Activated CD4-positive, alpha-beta T cell treated with anti-CD3 and anti-CD28 coated beads for 36 hours (primary cell): Measurements from ENCODE around the gene SPG11. TPM values are rescaled to one million over a fixed set of nuclear protein-coding genes. Genes with fewer than 3 reads are reported as not detected.
"Not testable (repeated sequence)": the region's sequence is repeated elsewhere in the genome, so short reads cannot be mapped to it uniquely, and the experiment has no call there.

Source experiments
- ATAC-seq: fragments of 200-7000 bp; cut with Tn5 transposase; one replicate; pipeline ENCODE4 v1.10.0; 2021; ENCODE audit warnings: mild to moderate bottlenecking, moderate library complexity
- CTCF ChIA-PET: fragments of 350-600 bp; sonication (Branson Sonifier 250); formaldehyde crosslinking; loops from one replicate; lab custom pipeline; 2021; ENCODE audit warnings: antibody characterized with exemption; lab: Charles Lee
- POLR2A ChIA-PET: fragments of 350-600 bp; sonication (Branson Sonifier 250); formaldehyde crosslinking; loops from one replicate; lab custom pipeline; 2021; ENCODE audit warnings: antibody characterized with exemption, inconsistent platforms; lab: Charles Lee
- DNase-seq: peaks from one replicate; pipeline ENCODE4 v3.0.0-alpha.2; 2020
- H3K27ac Mint-ChIP-seq: one replicate; pipeline ENCODE4 v1.8.0; 2021; ENCODE audit warnings: mixed read lengths
- H3K27me3 Mint-ChIP-seq: one replicate; pipeline ENCODE4 v1.8.0; 2021; ENCODE audit warnings: mixed read lengths
- H3K36me3 Mint-ChIP-seq: one replicate; pipeline ENCODE4 v1.8.0; 2021; ENCODE audit warnings: low read depth, mixed read lengths
- H3K4me1 Mint-ChIP-seq: one replicate; pipeline ENCODE4 v1.8.0; 2021; ENCODE audit warnings: mixed read lengths
- H3K4me3 Mint-ChIP-seq: one replicate; pipeline ENCODE4 v1.8.0; 2021; ENCODE audit warnings: mild to moderate bottlenecking, moderate library complexity, mixed read lengths
- H3K9me3 Mint-ChIP-seq: one replicate; pipeline ENCODE4 v1.8.0; 2021; ENCODE audit warnings: low read depth, mixed read lengths
- intact Hi-C, 2 experiments: fragments of 100-400 bp; cut with DNase I in 1 of 2; cut with micrococcal nuclease in 1 of 2; formaldehyde crosslinking; loops; one replicate each; pipeline versions ENCODE4 v1.14.2 to v1.15.1; 2022 to 2024; cut with DNase I, micrococcal nuclease
- total RNA-seq, 2 experiments: library from RNA; stranded (reverse); gene quantifications; one replicate each; pipeline ENCODE4 v1.2.3, GENCODE V29; 2021

The SPG11 gene
- total RNA-seq, 2 experiments from 2014 or later, result 76.2 to 88.7 TPM

- Mint-ChIP-seq H3K4me3 (no peak overlapping the region), H3K36me3 (peaks cover 44% of the 10 kb centered on the region), H3K4me1 (no peaks in the 10 kb centered on the region), H3K27me3 (no peaks in the 10 kb centered on the region), H3K9me3 (no peaks in the 10 kb centered on the region), H3K27ac (peak overlapping the region; percentile 37)
- ATAC-seq, result no peak
- intact Hi-C loops, result no loop called here
- DNase-seq, result no peak
- POLR2A ChIA-PET, result no interaction called here
- CTCF ChIA-PET, result interaction anchor here (1.3 kb wide), 1 partner anchor 11 kb away, joined by 5 read pairs; no protein-coding TSS in a partner anchor
Measured at GRCh38 chr15:44570361-44570760, 93.1 kb downstream of the SPG11 start.

DNA sequence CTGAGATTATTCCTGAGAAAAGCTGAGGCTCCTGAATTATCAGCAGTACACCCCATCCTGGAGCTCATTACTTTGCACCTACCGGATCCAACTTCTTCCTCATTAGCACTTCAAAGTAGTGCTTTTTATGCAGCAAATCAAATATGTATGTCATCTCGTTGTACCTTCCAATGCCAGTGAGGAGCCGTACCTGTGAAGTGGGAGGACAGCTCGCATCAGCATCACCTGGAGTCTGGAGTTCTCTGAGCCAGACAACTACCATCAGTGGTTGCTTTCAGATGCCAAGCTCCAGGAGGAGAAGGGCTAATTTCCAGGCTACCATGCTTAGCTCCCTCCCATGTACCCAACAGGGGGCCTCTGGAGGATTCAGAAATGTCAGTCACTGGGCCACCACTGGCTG is 94.1 kb downstream of the SPG11 start:
- Mint-ChIP-seq H3K4me1 (no peaks in the 10 kb centered on the region), H3K9me3 (peaks cover 3% of the 10 kb centered on the region), H3K4me3 (no peak overlapping the region), H3K36me3 (peaks cover 47% of the 10 kb centered on the region), H3K27me3 (no peaks in the 10 kb centered on the region), H3K27ac (no peak overlapping the region)
- POLR2A ChIA-PET, result no interaction called here
- intact Hi-C loops, result no loop called here
- ATAC-seq (no peak), DNase-seq (no peak)
- CTCF ChIA-PET, result interaction anchor here (0.6 to 1.3 kb wide), 2 partner anchors 12 to 18 kb away, joined by 3 to 5 read pairs; no protein-coding TSS in a partner anchor

DNA sequence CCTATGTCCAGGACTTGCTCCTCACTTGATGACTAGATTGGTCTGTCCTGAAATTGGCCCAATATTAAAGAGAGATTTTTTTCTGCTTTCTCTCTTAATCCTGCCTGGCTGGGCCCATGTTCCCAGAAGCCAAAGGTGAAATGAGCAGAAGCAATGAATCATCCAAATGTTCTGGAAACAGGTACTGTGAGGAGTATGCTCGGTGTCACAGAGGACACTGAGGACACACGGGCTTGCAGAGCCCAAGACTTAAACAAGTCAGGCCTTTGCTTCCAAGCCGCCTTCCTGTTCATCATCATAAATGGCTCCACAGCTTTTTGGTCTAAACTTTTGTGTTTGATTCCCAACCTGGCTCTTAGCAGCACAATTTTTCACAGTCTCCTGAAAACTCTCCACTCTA is 95.1 kb downstream of the SPG11 start:
- Mint-ChIP-seq H3K36me3 (peaks cover 49% of the 10 kb centered on the region), H3K27ac (no peak overlapping the region), H3K27me3 (no peaks in the 10 kb centered on the region), H3K4me3 (no peak overlapping the region), H3K4me1 (no peaks in the 10 kb centered on the region), H3K9me3 (peaks cover 3% of the 10 kb centered on the region)
- ChIA-PET CTCF (interaction anchor here (0.6 to 0.7 kb wide), 2 partner anchors 10 to 23 kb away, joined by 3 read pairs; no protein-coding TSS in a partner anchor), POLR2A (no interaction called here)
- ATAC-seq, result no peak
- intact Hi-C loops, result no loop called here
- DNase-seq, result no peak

DNA sequence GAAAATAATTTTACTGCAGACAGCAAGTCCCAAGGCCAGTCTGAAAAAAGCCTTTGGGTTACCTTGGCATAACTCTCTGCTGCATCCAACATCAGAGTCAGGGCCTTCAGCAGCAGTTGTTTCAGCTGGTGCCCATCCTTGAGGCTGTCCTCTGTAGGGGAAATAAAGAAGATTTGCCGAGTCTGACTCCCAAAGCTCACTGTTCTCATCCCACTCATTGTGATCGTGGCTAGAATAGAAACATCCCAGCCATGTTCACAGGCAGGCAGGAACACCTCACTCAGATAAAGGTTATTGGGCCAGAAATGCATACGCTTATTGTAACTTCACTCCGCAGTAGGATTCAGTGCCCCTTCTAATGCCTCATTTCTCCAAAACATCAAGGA is 97.3 kb downstream of the SPG11 start:
- ATAC-seq, result no peak
- H3K9me3 Mint-ChIP-seq, result peaks cover 3% of the 10 kb centered on the region
- POLR2A ChIA-PET, result no interaction called here
- DNase-seq, result no peak
- no peak overlapping the region for H3K27ac Mint-ChIP-seq
- H3K27me3 Mint-ChIP-seq, result no peaks in the 10 kb centered on the region
- intact Hi-C loops, result no loop called here
- peaks cover 1% of the 10 kb centered on the region for H3K4me1 Mint-ChIP-seq
- CTCF ChIA-PET, result no interaction called here
- H3K4me3 Mint-ChIP-seq, result no peak overlapping the region
- H3K36me3 Mint-ChIP-seq, result peaks cover 62% of the 10 kb centered on the region

- Mint-ChIP-seq H3K9me3 (peaks cover 3% of the 10 kb centered on the region), H3K27ac (no peak overlapping the region), H3K4me1 (peaks cover 7% of the 10 kb centered on the region), H3K36me3 (peaks cover 68% of the 10 kb centered on the region), H3K27me3 (no peaks in the 10 kb centered on the region), H3K4me3 (no peak overlapping the region)
- DNase-seq (no peak), ATAC-seq (no peak)
- intact Hi-C loops, result no loop called here
- ChIA-PET POLR2A (no interaction called here), CTCF (no interaction called here)
Measured at GRCh38 chr15:44565387-44566154, 97.9 kb downstream of the SPG11 start.

GRCh38 chr15:44560926-44561325 is 102.5 kb downstream of the SPG11 start:
- H3K9me3 Mint-ChIP-seq, DNase-seq, POLR2A ChIA-PET, H3K4me3 Mint-ChIP-seq, intact Hi-C loops, ATAC-seq, H3K27me3 Mint-ChIP-seq: not testable (repeated sequence)
- peak overlapping the region; percentile 69 for H3K27ac Mint-ChIP-seq
- peaks cover 18% of the 10 kb centered on the region for H3K4me1 Mint-ChIP-seq
- CTCF ChIA-PET, result interaction anchor here (1.7 kb wide), 1 partner anchor 15 kb away, joined by 4 read pairs; no protein-coding TSS in a partner anchor
- H3K36me3 Mint-ChIP-seq, result peaks cover 73% of the 10 kb centered on the region

GRCh38 chr15:44554934-44555723 is 108.3 kb downstream of the SPG11 start:
- peak; percentile 58 for ATAC-seq
- intact Hi-C loops, result no loop called here
- peaks cover 55% of the 10 kb centered on the region for H3K36me3 Mint-ChIP-seq
- H3K4me3 Mint-ChIP-seq, result no peak overlapping the region
- no peak for DNase-seq
- H3K27me3 Mint-ChIP-seq, result no peaks in the 10 kb centered on the region
- peaks cover 24% of the 10 kb centered on the region for H3K4me1 Mint-ChIP-seq
- no peaks in the 10 kb centered on the region for H3K9me3 Mint-ChIP-seq
- ChIA-PET CTCF (interaction anchor here (0.6 to 2.0 kb wide), 6 partner anchors 8 to 231 kb away, joined by 3 to 6 read pairs (median 4); partner anchors contain the start of gene SPG11), POLR2A (interaction anchor here (1.0 kb wide), 1 partner anchor 9 kb away, joined by 3 read pairs; no protein-coding TSS in a partner anchor)
- H3K27ac Mint-ChIP-seq, result peak overlapping the region; percentile 68

DNA sequence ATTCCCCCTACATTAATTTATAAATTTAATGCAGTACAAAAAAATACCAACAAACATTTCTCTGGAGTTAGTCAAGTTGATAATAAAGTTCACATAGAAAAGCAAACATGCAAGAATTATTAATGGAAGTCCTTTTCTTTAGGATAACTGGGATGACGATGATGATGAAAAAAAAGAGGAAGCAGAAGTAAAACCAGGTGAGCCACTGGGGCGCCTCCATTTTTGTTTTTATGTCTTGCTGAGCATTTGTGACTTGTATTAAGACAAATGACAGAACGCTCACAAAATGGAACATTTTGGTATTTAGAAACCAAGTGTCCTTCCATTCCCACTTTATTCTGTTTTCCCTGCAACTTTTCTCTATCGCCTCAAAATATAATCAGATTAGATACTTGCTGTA is 112.7 kb downstream of the SPG11 start:
- ChIA-PET CTCF (no interaction called here), POLR2A (no interaction called here)
- DNase-seq, result no peak
- peaks cover 45% of the 10 kb centered on the region for H3K4me1 Mint-ChIP-seq
- H3K27me3 Mint-ChIP-seq, result no peaks in the 10 kb centered on the region
- H3K27ac Mint-ChIP-seq, result no peak overlapping the region
- H3K36me3 Mint-ChIP-seq, result peaks cover 49% of the 10 kb centered on the region
- H3K4me3 Mint-ChIP-seq, result no peak overlapping the region
- no peaks in the 10 kb centered on the region for H3K9me3 Mint-ChIP-seq
- ATAC-seq, result no peak
- intact Hi-C loops, result no loop called here

GRCh38 chr15:44550256-44550655 is 113.2 kb downstream of the SPG11 start:
- POLR2A ChIA-PET, result interaction anchor here (0.6 to 0.8 kb wide), 3 partner anchors 22 to 123 kb away, joined by 4 to 12 read pairs (median 4); partner anchors contain the start of gene CTDSPL2
- CTCF ChIA-PET, result interaction anchor here (0.6 to 0.7 kb wide), 4 partner anchors 8 to 231 kb away, joined by 3 to 4 read pairs (median 3); no protein-coding TSS in a partner anchor
- H3K4me3 Mint-ChIP-seq, result no peak overlapping the region
- ATAC-seq (no peak), DNase-seq (no peak)
- intact Hi-C loops, result no loop called here
- H3K9me3 Mint-ChIP-seq, result no peaks in the 10 kb centered on the region
- peaks cover 44% of the 10 kb centered on the region for H3K36me3 Mint-ChIP-seq
- H3K27ac Mint-ChIP-seq, result no peak overlapping the region
- H3K4me1 Mint-ChIP-seq, result peaks cover 44% of the 10 kb centered on the region
- H3K27me3 Mint-ChIP-seq, result no peaks in the 10 kb centered on the region

DNA sequence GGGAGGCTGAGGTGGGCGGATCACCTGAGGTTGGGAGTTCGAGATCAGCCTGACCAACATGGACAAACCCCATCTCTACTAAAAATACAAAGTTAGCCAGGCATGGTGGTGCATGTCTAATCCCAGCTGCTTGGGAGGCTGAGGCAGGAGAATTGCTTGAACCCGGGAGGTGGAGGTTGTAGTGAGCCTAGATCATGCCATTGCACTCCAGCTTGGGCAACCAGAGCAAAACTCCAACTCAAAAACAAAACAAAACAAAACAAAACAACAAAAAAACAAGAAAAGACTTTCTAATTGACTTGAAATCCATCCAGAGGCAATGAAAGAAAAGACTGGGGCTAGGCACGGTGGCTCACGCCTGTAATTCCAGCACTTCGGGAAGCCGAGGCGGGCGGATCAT is 114.3 kb downstream of the SPG11 start:
- H3K9me3 Mint-ChIP-seq, H3K4me3 Mint-ChIP-seq, H3K27me3 Mint-ChIP-seq, intact Hi-C loops, ATAC-seq, CTCF ChIA-PET, DNase-seq: not testable (repeated sequence)
- POLR2A ChIA-PET, result interaction anchor here (0.6 kb wide), 1 partner anchor 40 kb away, joined by 9 read pairs; no protein-coding TSS in a partner anchor
- H3K27ac Mint-ChIP-seq, result peak overlapping the region; percentile 31
- H3K36me3 Mint-ChIP-seq, result peaks cover 34% of the 10 kb centered on the region
- H3K4me1 Mint-ChIP-seq, result peaks cover 37% of the 10 kb centered on the region
